ENCODE results near the gene ZBTB47.

Gene ZBTB47

DNA sequence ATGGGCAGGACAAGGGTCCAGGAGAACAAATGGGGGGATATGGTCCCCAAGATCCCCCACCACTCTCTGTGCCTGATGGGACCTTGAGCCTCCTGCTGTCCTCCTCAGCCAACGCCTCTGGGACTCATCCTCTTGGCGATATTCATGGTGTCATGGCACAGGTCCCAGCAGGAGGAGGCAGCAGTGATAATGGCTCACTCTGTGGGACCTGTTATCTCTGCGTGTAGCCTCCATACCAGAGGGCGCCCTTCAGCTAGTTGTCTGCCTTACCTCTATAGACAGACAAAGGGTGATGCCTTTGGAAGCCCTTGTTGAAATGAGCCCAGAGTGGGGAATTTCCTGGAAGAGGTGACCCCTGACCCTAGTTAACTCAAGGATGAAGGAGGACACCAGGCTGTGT lies 7.4 kb downstream of the ZBTB47 start:
- H4K5ac ChIP-seq (ENCODE audit: low read length) = no peak overlapping the region
- H3K9ac ChIP-seq (ENCODE audit: low read length) = no peak overlapping the region
- no peak overlapping the region for H2BK15ac ChIP-seq (replicated peaks; ENCODE audit: low read depth)
- H3K27me3 ChIP-seq (ENCODE audit: insufficient read depth, low read length, poor library complexity) = no peaks in the 10 kb centered on the region
- H3K23ac ChIP-seq (ENCODE audit: low read length) = no peak overlapping the region
- WGBS (ENCODE audit: extremely low coverage, insufficient coverage, low lambda C conversion rate) = no CpG with 5 or more reads among the region's 4 CpGs
- H3K4ac ChIP-seq (ENCODE audit: low read depth, low read length) = no peak overlapping the region
- H3K4me2 ChIP-seq (ENCODE audit: low read length) = no peak overlapping the region
- no peaks in the 10 kb centered on the region for H3K36me3 ChIP-seq (ENCODE audit: control insufficient read depth, insufficient read depth, low read length)
- peak; percentile 70 for DNase-seq
- no peak overlapping the region for H2BK5ac ChIP-seq (ENCODE audit: low read length)
- H3K79me2 ChIP-seq (ENCODE audit: control insufficient read depth, insufficient read depth, low read length) = no peaks in the 10 kb centered on the region
- H4K8ac ChIP-seq (ENCODE audit: low read depth, low read length) = no peak overlapping the region
- H2BK120ac ChIP-seq (ENCODE audit: low read depth, low read length) = no peak overlapping the region
- no peak overlapping the region for H3K4me3 ChIP-seq (ENCODE audit: low read length)
- no peak overlapping the region for H3K18ac ChIP-seq (ENCODE audit: low read length)
- H2AK5ac ChIP-seq (ENCODE audit: low read length) = no peak overlapping the region
- no peak overlapping the region for H3K56ac ChIP-seq (ENCODE audit: low read length)
- H3K4me1 ChIP-seq (ENCODE audit: control insufficient read depth, low read depth, low read length) = no peaks in the 10 kb centered on the region
- H3K27ac ChIP-seq (ENCODE audit: low read depth, low read length) = no peak overlapping the region
- no peaks in the 10 kb centered on the region for H3K79me1 ChIP-seq (ENCODE audit: low read length)

DNA sequence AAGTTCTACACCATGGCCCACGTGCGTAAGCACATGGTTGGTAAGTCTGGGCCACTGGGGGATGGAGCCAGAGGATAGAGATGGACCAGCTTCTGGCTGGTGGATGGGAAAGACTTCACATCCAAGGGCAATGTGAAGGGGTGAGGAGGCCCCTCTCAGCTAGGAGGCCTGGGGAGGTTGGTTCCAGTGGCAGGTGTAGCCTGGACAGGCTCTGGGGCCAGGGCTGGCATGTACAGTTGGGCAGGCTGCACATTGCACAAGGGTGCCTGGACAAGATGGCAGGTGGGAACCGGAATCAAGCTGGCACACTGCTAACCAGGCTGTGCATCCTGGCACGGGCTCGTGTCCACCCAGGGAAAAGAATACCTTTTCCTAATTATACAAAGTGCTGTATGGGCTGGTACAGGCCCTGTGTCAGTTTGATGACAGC lies 8.1 kb downstream of the ZBTB47 start:
- no peak overlapping the region for H2BK120ac ChIP-seq (ENCODE audit: low read depth, low read length)
- H3K23ac ChIP-seq (ENCODE audit: low read length) = no peak overlapping the region
- no peak overlapping the region for H3K18ac ChIP-seq (ENCODE audit: low read length)
- DNase-seq = no peak
- no peak overlapping the region for H2BK5ac ChIP-seq (ENCODE audit: low read length)
- H2BK15ac ChIP-seq (replicated peaks; ENCODE audit: low read depth) = no peak overlapping the region
- no peak overlapping the region for H3K4me3 ChIP-seq (ENCODE audit: low read length)
- no peak overlapping the region for H3K4me2 ChIP-seq (ENCODE audit: low read length)
- no peak overlapping the region for H3K27ac ChIP-seq (ENCODE audit: low read depth, low read length)
- no peak overlapping the region for H2AK5ac ChIP-seq (ENCODE audit: low read length)
- no CpG with 5 or more reads among the region's 5 CpGs for WGBS (ENCODE audit: extremely low coverage, insufficient coverage, low lambda C conversion rate)
- H4K8ac ChIP-seq (ENCODE audit: low read depth, low read length) = no peak overlapping the region
- no peaks in the 10 kb centered on the region for H3K79me2 ChIP-seq (ENCODE audit: control insufficient read depth, insufficient read depth, low read length)
- no peaks in the 10 kb centered on the region for H3K27me3 ChIP-seq (ENCODE audit: insufficient read depth, low read length, poor library complexity)
- no peak overlapping the region for H3K4ac ChIP-seq (ENCODE audit: low read depth, low read length)
- H3K9ac ChIP-seq (ENCODE audit: low read length) = no peak overlapping the region
- H4K5ac ChIP-seq (ENCODE audit: low read length) = no peak overlapping the region
- H3K4me1 ChIP-seq (ENCODE audit: control insufficient read depth, low read depth, low read length) = no peaks in the 10 kb centered on the region
- no peak overlapping the region for H3K56ac ChIP-seq (ENCODE audit: low read length)
- no peaks in the 10 kb centered on the region for H3K79me1 ChIP-seq (ENCODE audit: low read length)
- H3K36me3 ChIP-seq (ENCODE audit: control insufficient read depth, insufficient read depth, low read length) = no peaks in the 10 kb centered on the region

DNA sequence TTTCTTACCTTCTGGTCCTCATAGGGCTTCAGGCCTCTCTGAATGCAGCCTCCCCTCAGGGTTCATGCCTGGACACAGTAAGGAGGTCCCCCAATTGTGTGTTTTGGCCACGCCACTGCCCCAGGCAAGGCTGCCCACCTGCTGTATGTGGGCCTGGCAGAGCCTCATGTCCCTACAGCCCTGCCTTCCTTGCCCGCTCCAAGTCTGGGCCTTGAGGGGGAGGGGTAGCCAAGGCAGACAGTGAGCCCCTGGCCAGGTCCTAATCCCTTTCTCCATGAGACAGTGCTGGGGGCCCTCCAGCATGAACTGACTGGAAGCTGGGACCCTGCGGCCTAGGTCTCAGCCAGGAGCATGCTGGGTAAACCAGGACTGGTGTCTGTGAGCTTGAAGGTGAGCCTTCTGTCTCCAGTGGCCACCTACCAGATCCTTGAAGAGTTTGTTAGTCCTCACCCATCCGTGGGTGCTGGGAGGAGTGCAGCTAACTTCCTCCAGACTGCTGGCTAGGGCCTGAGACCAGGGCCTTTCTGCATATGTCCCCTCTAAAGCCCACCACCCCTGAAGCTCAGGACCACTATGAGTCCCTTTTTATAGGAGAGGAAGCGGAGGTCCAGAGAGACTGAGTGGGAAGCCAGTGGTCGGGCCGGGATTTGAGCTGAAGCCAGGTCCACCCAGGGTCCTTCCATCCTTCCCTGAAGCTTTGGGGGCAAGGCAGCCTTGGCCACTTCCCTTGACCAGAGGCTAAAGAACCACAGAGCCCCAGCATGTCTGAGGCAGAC lies 8.7 kb downstream of the ZBTB47 start:
- no peak overlapping the region for H3K4me3 ChIP-seq (ENCODE audit: low read length)
- no peaks in the 10 kb centered on the region for H3K27me3 ChIP-seq (ENCODE audit: insufficient read depth, low read length, poor library complexity)
- no peak overlapping the region for H3K9ac ChIP-seq (ENCODE audit: low read length)
- H3K79me1 ChIP-seq (ENCODE audit: low read length) = no peaks in the 10 kb centered on the region
- H3K4me2 ChIP-seq (ENCODE audit: low read length) = no peak overlapping the region
- no peak overlapping the region for H4K8ac ChIP-seq (ENCODE audit: low read depth, low read length)
- no peak overlapping the region for H2BK120ac ChIP-seq (ENCODE audit: low read depth, low read length)
- no peak overlapping the region for H3K56ac ChIP-seq (ENCODE audit: low read length)
- H3K27ac ChIP-seq (ENCODE audit: low read depth, low read length) = no peak overlapping the region
- H3K79me2 ChIP-seq (ENCODE audit: control insufficient read depth, insufficient read depth, low read length) = no peaks in the 10 kb centered on the region
- H3K36me3 ChIP-seq (ENCODE audit: control insufficient read depth, insufficient read depth, low read length) = no peaks in the 10 kb centered on the region
- no peak overlapping the region for H2BK15ac ChIP-seq (replicated peaks; ENCODE audit: low read depth)
- no peak overlapping the region for H3K18ac ChIP-seq (ENCODE audit: low read length)
- H3K4ac ChIP-seq (ENCODE audit: low read depth, low read length) = no peak overlapping the region
- no CpG with 5 or more reads among the region's 7 CpGs for WGBS (ENCODE audit: extremely low coverage, insufficient coverage, low lambda C conversion rate)
- no peak overlapping the region for H2BK5ac ChIP-seq (ENCODE audit: low read length)
- H4K5ac ChIP-seq (ENCODE audit: low read length) = no peak overlapping the region
- no peaks in the 10 kb centered on the region for H3K4me1 ChIP-seq (ENCODE audit: control insufficient read depth, low read depth, low read length)
- H3K23ac ChIP-seq (ENCODE audit: low read length) = no peak overlapping the region
- no peak overlapping the region for H2AK5ac ChIP-seq (ENCODE audit: low read length)
- no peak for DNase-seq

DNA sequence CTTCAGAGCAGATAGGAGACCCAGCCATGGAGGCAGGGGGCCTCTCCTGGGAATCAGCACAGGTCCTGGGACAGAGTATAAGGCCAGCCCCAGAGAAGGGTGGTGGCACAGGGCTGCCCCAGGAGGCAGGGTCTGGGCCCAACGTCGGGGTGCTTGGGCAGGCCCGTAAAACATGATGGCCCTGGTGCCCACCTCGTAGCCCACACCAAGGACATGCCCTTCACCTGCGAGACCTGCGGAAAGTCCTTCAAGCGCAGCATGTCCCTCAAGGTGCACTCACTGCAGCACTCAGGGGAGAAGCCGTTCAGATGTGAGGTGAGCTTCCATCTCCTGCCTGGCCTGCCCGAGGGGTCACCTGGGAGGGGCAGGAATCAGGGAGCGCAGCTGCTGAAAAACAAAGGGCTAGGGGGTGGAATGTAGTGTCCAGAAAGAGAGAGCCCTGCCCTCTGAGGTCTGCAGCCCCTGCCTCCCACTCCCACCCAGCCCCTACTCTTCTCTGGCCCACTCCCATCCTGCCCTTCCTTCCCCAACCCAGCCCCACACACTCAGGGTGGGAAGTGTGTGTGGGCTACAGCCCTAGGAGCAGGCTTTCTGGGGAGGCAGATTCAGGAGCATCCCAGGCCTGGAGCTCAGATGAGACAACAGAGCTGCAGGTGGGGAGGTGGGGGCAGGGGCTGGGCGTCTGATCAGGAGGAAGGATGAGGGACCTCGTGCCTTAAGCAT lies 9.5 kb downstream of the ZBTB47 start:
- no peak overlapping the region for H2BK120ac ChIP-seq (ENCODE audit: low read depth, low read length)
- WGBS (ENCODE audit: extremely low coverage, insufficient coverage, low lambda C conversion rate) = no CpG with 5 or more reads among the region's 12 CpGs
- H3K4me2 ChIP-seq (ENCODE audit: low read length) = no peak overlapping the region
- no peak overlapping the region for H3K23ac ChIP-seq (ENCODE audit: low read length)
- H3K4me1 ChIP-seq (ENCODE audit: control insufficient read depth, low read depth, low read length) = no peaks in the 10 kb centered on the region
- H3K4ac ChIP-seq (ENCODE audit: low read depth, low read length) = no peak overlapping the region
- no peak overlapping the region for H2BK15ac ChIP-seq (replicated peaks; ENCODE audit: low read depth)
- no peaks in the 10 kb centered on the region for H3K79me1 ChIP-seq (ENCODE audit: low read length)
- H2BK5ac ChIP-seq (ENCODE audit: low read length) = no peak overlapping the region
- H4K8ac ChIP-seq (ENCODE audit: low read depth, low read length) = no peak overlapping the region
- no peaks in the 10 kb centered on the region for H3K27me3 ChIP-seq (ENCODE audit: insufficient read depth, low read length, poor library complexity)
- no peak overlapping the region for H3K9ac ChIP-seq (ENCODE audit: low read length)
- H3K27ac ChIP-seq (ENCODE audit: low read depth, low read length) = no peak overlapping the region
- no peak for DNase-seq
- H2AK5ac ChIP-seq (ENCODE audit: low read length) = no peak overlapping the region
- H3K18ac ChIP-seq (ENCODE audit: low read length) = no peak overlapping the region
- no peak overlapping the region for H4K5ac ChIP-seq (ENCODE audit: low read length)
- H3K79me2 ChIP-seq (ENCODE audit: control insufficient read depth, insufficient read depth, low read length) = no peaks in the 10 kb centered on the region
- H3K36me3 ChIP-seq (ENCODE audit: control insufficient read depth, insufficient read depth, low read length) = no peaks in the 10 kb centered on the region
- no peak overlapping the region for H3K56ac ChIP-seq (ENCODE audit: low read length)
- no peak overlapping the region for H3K4me3 ChIP-seq (ENCODE audit: low read length)

DNA sequence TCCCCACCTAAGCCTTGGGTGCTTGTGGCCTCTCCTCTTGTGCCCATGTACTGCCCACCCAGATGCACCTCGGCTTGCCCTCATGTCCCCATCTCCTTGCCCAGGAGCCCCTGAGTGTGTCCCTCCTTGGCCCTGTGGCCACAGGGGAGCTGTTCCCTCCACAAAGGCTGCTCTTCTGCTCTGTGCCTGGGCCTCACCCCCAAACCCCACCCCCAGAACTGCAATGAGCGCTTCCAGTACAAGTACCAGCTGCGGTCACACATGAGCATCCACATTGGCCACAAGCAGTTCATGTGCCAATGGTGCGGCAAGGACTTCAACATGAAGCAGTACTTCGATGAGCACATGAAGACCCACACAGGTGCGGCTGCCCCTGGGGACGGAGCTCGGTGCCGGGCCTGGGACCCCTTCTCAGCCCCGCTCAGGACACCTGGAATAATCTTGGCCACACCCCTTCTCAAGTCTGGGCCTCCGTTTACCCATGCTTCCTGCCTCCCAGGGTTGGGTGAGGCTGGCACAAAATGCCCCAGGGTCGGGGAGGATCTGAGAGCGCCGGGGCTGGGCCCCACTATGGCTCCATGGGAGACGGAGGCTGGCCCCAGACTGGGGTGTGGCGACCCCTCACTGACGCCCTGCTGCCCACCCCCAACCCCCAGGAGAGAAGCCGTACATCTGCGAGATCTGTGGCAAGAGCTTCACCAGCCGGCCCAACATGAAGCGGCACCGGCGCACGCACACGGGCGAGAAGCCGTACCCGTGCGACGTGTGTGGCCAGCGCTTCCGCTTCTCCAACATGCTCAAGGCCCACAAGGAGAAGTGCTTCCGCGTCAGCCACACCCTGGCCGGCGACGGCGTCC lies 10.3 kb downstream of the ZBTB47 start:
- no peak overlapping the region for H2BK120ac ChIP-seq (ENCODE audit: low read depth, low read length)
- no peak overlapping the region for H3K27ac ChIP-seq (ENCODE audit: low read depth, low read length)
- H3K23ac ChIP-seq (ENCODE audit: low read length) = no peak overlapping the region
- no peaks in the 10 kb centered on the region for H3K79me1 ChIP-seq (ENCODE audit: low read length)
- H3K4me3 ChIP-seq (ENCODE audit: low read length) = no peak overlapping the region
- no peak overlapping the region for H3K4ac ChIP-seq (ENCODE audit: low read depth, low read length)
- H4K5ac ChIP-seq (ENCODE audit: low read length) = no peak overlapping the region
- H2AK5ac ChIP-seq (ENCODE audit: low read length) = no peak overlapping the region
- no peaks in the 10 kb centered on the region for H3K79me2 ChIP-seq (ENCODE audit: control insufficient read depth, insufficient read depth, low read length)
- H3K4me2 ChIP-seq (ENCODE audit: low read length) = no peak overlapping the region
- H3K56ac ChIP-seq (ENCODE audit: low read length) = no peak overlapping the region
- no peak overlapping the region for H3K18ac ChIP-seq (ENCODE audit: low read length)
- no CpG with 5 or more reads among the region's 38 CpGs for WGBS (ENCODE audit: extremely low coverage, insufficient coverage, low lambda C conversion rate)
- H4K8ac ChIP-seq (ENCODE audit: low read depth, low read length) = no peak overlapping the region
- no peak overlapping the region for H3K9ac ChIP-seq (ENCODE audit: low read length)
- no peaks in the 10 kb centered on the region for H3K4me1 ChIP-seq (ENCODE audit: control insufficient read depth, low read depth, low read length)
- no peak for DNase-seq
- H2BK15ac ChIP-seq (replicated peaks; ENCODE audit: low read depth) = no peak overlapping the region
- no peaks in the 10 kb centered on the region for H3K27me3 ChIP-seq (ENCODE audit: insufficient read depth, low read length, poor library complexity)
- no peak overlapping the region for H2BK5ac ChIP-seq (ENCODE audit: low read length)
- no peaks in the 10 kb centered on the region for H3K36me3 ChIP-seq (ENCODE audit: control insufficient read depth, insufficient read depth, low read length)

Measured in mesendoderm (in vitro differentiated cells).